RCC 7860 (cell line): Measurements from ENCODE around the gene CNTNAP2.

Experiments
- DNase-seq: peaks from one replicate; pipeline ENCODE4 v3.0.0-alpha.2; 2015; ENCODE audit warnings: low spot score
- FAIRE-seq: peaks from 2 replicates; lab custom pipeline; 2012; peaks lifted over from hg19 to GRCh38; lab: Jason Lieb, UNC

CNTNAP2 gene

GRCh38 chr7:147429961-147430360 is 1313.4 kb downstream of the CNTNAP2 start:
- FAIRE-seq (no peak), DNase-seq (no peak)

- DNase-seq (no peak), FAIRE-seq (no peak)
Observed at GRCh38 chr7:147432079-147432478, 1315.5 kb downstream of the CNTNAP2 start.

- no peak for DNase-seq
- no peak for FAIRE-seq
Observed at GRCh38 chr7:147432576-147432975, 1316.0 kb downstream of the CNTNAP2 start.

- DNase-seq (no peak), FAIRE-seq (no peak)
Observed at GRCh38 chr7:147436718-147437117, 1320.1 kb downstream of the CNTNAP2 start.

- no peak for DNase-seq
- no peak for FAIRE-seq
Observed at GRCh38 chr7:147438216-147438615, 1321.6 kb downstream of the CNTNAP2 start.

- FAIRE-seq: no peak
- no peak for DNase-seq
Observed at GRCh38 chr7:147443942-147444341, 1327.3 kb downstream of the CNTNAP2 start.

GRCh38 chr7:147452816-147453215 is 1336.2 kb downstream of the CNTNAP2 start:
- FAIRE-seq (no peak), DNase-seq (no peak)

GRCh38 chr7:147465223-147465622 is 1348.6 kb downstream of the CNTNAP2 start:
- FAIRE-seq: no peak
- no peak for DNase-seq

GRCh38 chr7:147472556-147472955 is 1356.0 kb downstream of the CNTNAP2 start:
- FAIRE-seq (peak; percentile 76), DNase-seq (peak; percentile 74)

GRCh38 chr7:147474862-147475261 is 1358.3 kb downstream of the CNTNAP2 start:
- FAIRE-seq (no peak), DNase-seq (no peak)

- no peak for FAIRE-seq
- DNase-seq: no peak
Observed at GRCh38 chr7:147477526-147477925, 1360.9 kb downstream of the CNTNAP2 start.

- FAIRE-seq (no peak), DNase-seq (no peak)
Observed at GRCh38 chr7:147478796-147479195, 1362.2 kb downstream of the CNTNAP2 start.

GRCh38 chr7:147483634-147484292 is 1367.2 kb downstream of the CNTNAP2 start:
- DNase-seq: peak; percentile 33
- FAIRE-seq: no peak

- DNase-seq: no peak
- no peak for FAIRE-seq
Observed at GRCh38 chr7:147485660-147486210, 1369.1 kb downstream of the CNTNAP2 start.

- peak; percentile 50 for DNase-seq
- FAIRE-seq: peak; percentile 68
Observed at GRCh38 chr7:147492606-147493005, 1376.0 kb downstream of the CNTNAP2 start.

- FAIRE-seq (no peak), DNase-seq (no peak)
Observed at GRCh38 chr7:147496209-147496608, 1379.6 kb downstream of the CNTNAP2 start.

- FAIRE-seq (no peak), DNase-seq (no peak)
Observed at GRCh38 chr7:147497246-147497645, 1380.6 kb downstream of the CNTNAP2 start.

- no peak for FAIRE-seq
- no peak for DNase-seq
Observed at GRCh38 chr7:147498081-147498480, 1381.5 kb downstream of the CNTNAP2 start.

GRCh38 chr7:147509035-147509501 is 1392.5 kb downstream of the CNTNAP2 start:
- DNase-seq (peak; percentile 80), FAIRE-seq (peak; percentile 57)

GRCh38 chr7:147509541-147510200 is 1393.1 kb downstream of the CNTNAP2 start:
- FAIRE-seq (peak; percentile 83), DNase-seq (peak; percentile 89)

GRCh38 chr7:147510201-147510542 is 1393.6 kb downstream of the CNTNAP2 start:
- FAIRE-seq (no peak), DNase-seq (no peak)

GRCh38 chr7:147510923-147511322 is 1394.3 kb downstream of the CNTNAP2 start:
- DNase-seq: peak; percentile 97
- peak; percentile 96 for FAIRE-seq
